Upper lobe of left lung (tissue), 4 donors: ENCODE results near the gene CABLES1.

Source experiments
- POLR2A ChIP-seq, 4 donors: fragments of 450-650 bp; IDR thresholded peaks; one replicate each; pipeline ENCODE4 v1.5.1; 2016 to 2017; ENCODE audit warnings: antibody characterized with exemption in 4 of 4, mild to moderate bottlenecking in 2 of 4
- POLR2AphosphoS5 ChIP-seq, 2 donors: sonication (generic); formaldehyde crosslinking; IDR thresholded peaks; one replicate each; pipeline ENCODE4 v1.5.1; 2017; ENCODE audit warnings: antibody characterized with exemption in 2 of 2
- TF ChIP-seq, protein P1 (sequence below), 6 experiments: fragments of 450-650 bp in 4 of 6; fragments of 200-600 bp in 2 of 6; sonication (generic) in 2 of 6; IDR thresholded peaks; one replicate each; pipeline ENCODE4 v1.5.1; 2016 to 2019; ENCODE audit warnings: antibody characterized with exemption in 6 of 6

DNA sequence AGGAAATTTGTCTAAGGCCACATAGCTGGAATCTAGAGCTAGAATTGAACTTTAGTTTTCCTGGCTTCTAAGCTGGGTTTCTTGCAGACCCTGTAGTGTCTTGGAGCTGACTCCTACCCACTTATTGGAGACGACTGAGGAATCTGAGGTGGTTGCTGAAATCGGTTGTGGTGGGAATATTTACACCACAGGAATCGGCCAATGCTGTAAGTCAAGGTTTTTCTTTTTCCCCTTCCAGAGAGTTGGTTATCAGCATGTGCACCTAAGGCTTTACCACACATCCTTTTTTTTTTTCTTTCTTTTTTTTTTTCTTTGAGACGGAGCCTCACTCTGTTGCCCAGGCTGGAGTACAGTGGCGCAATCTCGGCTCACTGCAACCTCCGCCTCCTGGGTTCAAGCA is 9.4 kb downstream of the CABLES1 start:
- no peak for TF ChIP-seq POLR2A (IDR thresholded peaks at IDR 0.05)
- TF ChIP-seq, protein P1, sequence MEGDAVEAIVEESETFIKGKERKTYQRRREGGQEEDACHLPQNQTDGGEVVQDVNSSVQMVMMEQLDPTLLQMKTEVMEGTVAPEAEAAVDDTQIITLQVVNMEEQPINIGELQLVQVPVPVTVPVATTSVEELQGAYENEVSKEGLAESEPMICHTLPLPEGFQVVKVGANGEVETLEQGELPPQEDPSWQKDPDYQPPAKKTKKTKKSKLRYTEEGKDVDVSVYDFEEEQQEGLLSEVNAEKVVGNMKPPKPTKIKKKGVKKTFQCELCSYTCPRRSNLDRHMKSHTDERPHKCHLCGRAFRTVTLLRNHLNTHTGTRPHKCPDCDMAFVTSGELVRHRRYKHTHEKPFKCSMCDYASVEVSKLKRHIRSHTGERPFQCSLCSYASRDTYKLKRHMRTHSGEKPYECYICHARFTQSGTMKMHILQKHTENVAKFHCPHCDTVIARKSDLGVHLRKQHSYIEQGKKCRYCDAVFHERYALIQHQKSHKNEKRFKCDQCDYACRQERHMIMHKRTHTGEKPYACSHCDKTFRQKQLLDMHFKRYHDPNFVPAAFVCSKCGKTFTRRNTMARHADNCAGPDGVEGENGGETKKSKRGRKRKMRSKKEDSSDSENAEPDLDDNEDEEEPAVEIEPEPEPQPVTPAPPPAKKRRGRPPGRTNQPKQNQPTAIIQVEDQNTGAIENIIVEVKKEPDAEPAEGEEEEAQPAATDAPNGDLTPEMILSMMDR (IDR thresholded peaks at IDR 0.05) = no peak
- no peak for TF ChIP-seq POLR2AphosphoS5 (IDR thresholded peaks at IDR 0.05)
